Measurements from ENCODE around the gene OR51B5.
"Not testable (repeated sequence)": the region's sequence is repeated elsewhere in the genome, so short reads cannot be mapped to it uniquely, and the experiment has no call there.

The OR51B5 gene

GRCh38 chr11:5307256-5308019 is 35.9 kb downstream of the OR51B5 start:
- H3K27ac ChIP-seq: no peak overlapping the region
- H3K4me2 ChIP-seq: no peak overlapping the region
- no peak overlapping the region for H3K9ac ChIP-seq
- H3K9me3 ChIP-seq (replicated peaks in 1 of 11): no peaks in the 10 kb centered on the region
- H3K27me3 ChIP-seq: no peaks in the 10 kb centered on the region
- H4K20me1 ChIP-seq: no peaks in the 10 kb centered on the region
- no peaks in the 10 kb centered on the region for H3K4me1 ChIP-seq
- H3K4me3 ChIP-seq: no peak overlapping the region
- TF ChIP-seq Cebpa-rat (IDR thresholded peaks at IDR 0.05): no peak
- H3K36me3 ChIP-seq: no peaks in the 10 kb centered on the region

- Histone ChIP-seq H3K9me3 (replicated peaks in 1 of 11) (no peaks in the 10 kb centered on the region), H3K4me3 (no peak overlapping the region), H3K27me3 (no peaks in the 10 kb centered on the region), H3K9ac (no peak overlapping the region), H3K27ac (no peak overlapping the region), H3K36me3 (no peaks in the 10 kb centered on the region), H3K4me1 (no peaks in the 10 kb centered on the region), H4K20me1 (no peaks in the 10 kb centered on the region), H3K4me2 (no peak overlapping the region)
- TF ChIP-seq Cebpa-rat (IDR thresholded peaks at IDR 0.05): no peak
Measured at GRCh38 chr11:5304046-5304445, 39.3 kb downstream of the OR51B5 start.

- Histone ChIP-seq H3K9ac (no peak overlapping the region), H3K9me3 (replicated peaks in 1 of 11) (no peaks in the 10 kb centered on the region), H3K4me3 (no peak overlapping the region), H3K27me3 (no peaks in the 10 kb centered on the region), H3K36me3 (no peaks in the 10 kb centered on the region), H4K20me1 (no peaks in the 10 kb centered on the region), H3K4me1 (no peaks in the 10 kb centered on the region), H3K27ac (no peak overlapping the region), H3K4me2 (no peak overlapping the region)
- TF ChIP-seq Cebpa-rat (IDR thresholded peaks at IDR 0.05): no peak
Measured at GRCh38 chr11:5303626-5304025, 39.7 kb downstream of the OR51B5 start.

GRCh38 chr11:5301846-5302245 is 41.5 kb downstream of the OR51B5 start, which contains the start of gene OR51B4:
TSS of gene OR51B4 (minus strand) at chr11:5301946. CDS start at chr11:5301946, 0 bp downstream.
- Histone ChIP-seq H3K4me1 (no peaks in the 10 kb centered on the region), H3K27ac (no peak within 1 kb of the TSS), H3K4me2 (no peak within 1 kb of the TSS), H3K9ac (no peak within 1 kb of the TSS), H3K36me3 (no peaks in the 10 kb centered on the region), H4K20me1 (no peaks in the 10 kb centered on the region), H3K4me3 (no peak within 1 kb of the TSS), H3K27me3 (no peaks in the 10 kb centered on the region), H3K9me3 (replicated peaks in 1 of 11) (no peaks in the 10 kb centered on the region)
- no peak for TF ChIP-seq Cebpa-rat (IDR thresholded peaks at IDR 0.05)

GRCh38 chr11:5300251-5300650 is 43.1 kb downstream of the OR51B5 start:
- TF ChIP-seq Cebpa-rat (IDR thresholded peaks at IDR 0.05): no peak
- no peak overlapping the region for H3K4me2 ChIP-seq
- H3K27ac ChIP-seq: no peak overlapping the region
- no peaks in the 10 kb centered on the region for H3K36me3 ChIP-seq
- H3K27me3 ChIP-seq: no peaks in the 10 kb centered on the region
- H3K4me1 ChIP-seq: no peaks in the 10 kb centered on the region
- H3K9ac ChIP-seq: no peak overlapping the region
- no peaks in the 10 kb centered on the region for H3K9me3 ChIP-seq (replicated peaks in 1 of 11)
- no peak overlapping the region for H3K4me3 ChIP-seq
- no peaks in the 10 kb centered on the region for H4K20me1 ChIP-seq

GRCh38 chr11:5298451-5298850 is 44.9 kb downstream of the OR51B5 start:
- no peak for TF ChIP-seq Cebpa-rat (IDR thresholded peaks at IDR 0.05)
- Histone ChIP-seq H3K27ac (no peak overlapping the region), H3K9ac (no peak overlapping the region), H4K20me1 (no peaks in the 10 kb centered on the region), H3K9me3 (replicated peaks in 1 of 11) (peaks cover 0 to 9% (median 3%) of the 10 kb centered on the region in 11 experiments; a peak in 6 of 22 replicates), H3K4me3 (no peak overlapping the region), H3K27me3 (no peaks in the 10 kb centered on the region), H3K4me1 (no peaks in the 10 kb centered on the region), H3K36me3 (no peaks in the 10 kb centered on the region), H3K4me2 (no peak overlapping the region)

GRCh38 chr11:5297721-5298323 is 45.5 kb downstream of the OR51B5 start:
- Histone ChIP-seq H3K4me3 (no peak overlapping the region), H3K4me1 (no peaks in the 10 kb centered on the region), H3K27me3 (no peaks in the 10 kb centered on the region), H3K36me3 (no peaks in the 10 kb centered on the region), H3K4me2 (no peak overlapping the region), H3K9me3 (replicated peaks in 1 of 11) (peaks cover 0 to 9% (median 3%) of the 10 kb centered on the region in 11 experiments; a peak in 6 of 22 replicates), H4K20me1 (no peaks in the 10 kb centered on the region), H3K9ac (no peak overlapping the region), H3K27ac (no peak overlapping the region)
- no peak for TF ChIP-seq Cebpa-rat (IDR thresholded peaks at IDR 0.05)

- H3K9ac ChIP-seq, H3K4me1 ChIP-seq, H3K27me3 ChIP-seq: not testable (repeated sequence)
Measured at GRCh38 chr11:5294342-5294995, 48.9 kb downstream of the OR51B5 start.

GRCh38 chr11:5293028-5293427 is 50.3 kb downstream of the OR51B5 start:
- Histone ChIP-seq H3K27ac (no peak overlapping the region), H4K20me1 (no peaks in the 10 kb centered on the region), H3K36me3 (no peaks in the 10 kb centered on the region), H3K27me3 (no peaks in the 10 kb centered on the region), H3K4me2 (no peak overlapping the region), H3K9me3 (replicated peaks in 1 of 11) (peaks cover 0 to 9% (median 3%) of the 10 kb centered on the region in 11 experiments; a peak in 6 of 22 replicates), H3K4me1 (peaks cover 0 to 5% (median 0%) of the 10 kb centered on the region in 10 experiments; a peak in 2 of 20 replicates), H3K9ac (no peak overlapping the region), H3K4me3 (no peak overlapping the region)
- no peak for TF ChIP-seq Cebpa-rat (IDR thresholded peaks at IDR 0.05)

More at GRCh38 chr11:5294342-5294995, 48.9 kb downstream of the OR51B5 start:
- H3K9me3 ChIP-seq (replicated peaks in 1 of 11); H4K20me1 ChIP-seq; H3K36me3 ChIP-seq; H3K4me2 ChIP-seq; H3K27ac ChIP-seq; H3K4me3 ChIP-seq: not testable (repeated sequence)
